GM23248 (cell line): ENCODE data around the gene RNU1-2. TPM values are rescaled to one million over a fixed set of nuclear protein-coding genes. Genes with fewer than 3 reads are reported as not detected.
A peak's percentile ranks its signal among the peaks of the same experiment; 100 is the strongest.
"Not testable (repeated sequence)": the region's sequence is repeated elsewhere in the genome, so short reads cannot be mapped to it uniquely, and the experiment has no call there.

Experiments
- DNase-seq: peaks from one replicate; pipeline ENCODE4 v3.0.0-alpha.2; 2015
- H2AFZ ChIP-seq: fragments of 200-600 bp; sonication (generic); 2 replicates; pipeline ENCODE4 v1.6.1; 2016; ENCODE audit warnings: antibody characterized with exemption
- H3F3A ChIP-seq: fragments of 200-600 bp; sonication (generic); 2 replicates; pipeline ENCODE4 v1.6.1; 2016; ENCODE audit warnings: mild to moderate bottlenecking, antibody characterized with exemption, mixed run types; ENCODE audit not compliant: insufficient read depth
- H3K27ac ChIP-seq: fragments of 200-600 bp; sonication (generic); 2 replicates; pipeline ENCODE4 v1.5.1; 2016; ENCODE audit warnings: mild to moderate bottlenecking
- H3K27me3 ChIP-seq: fragments of 200-600 bp; sonication (generic); replicated peaks from 2 replicates; pipeline ENCODE4 v1.6.1; 2016; ENCODE audit warnings: mild to moderate bottlenecking; ENCODE audit not compliant: insufficient read depth
- H3K36me3 ChIP-seq: fragments of 200-600 bp; sonication (generic); 2 replicates; pipeline ENCODE4 v1.6.1; 2016; ENCODE audit warnings: low read depth, mild to moderate bottlenecking
- H3K4me1 ChIP-seq: fragments of 200-600 bp; sonication (generic); 2 replicates; pipeline ENCODE4 v1.6.1; 2016; ENCODE audit warnings: mild to moderate bottlenecking; ENCODE audit not compliant: insufficient read depth
- H3K4me2 ChIP-seq: fragments of 200-600 bp; sonication (generic); one replicate; pipeline ENCODE4 v1.6.1; 2016; ENCODE audit warnings: mild to moderate bottlenecking; ENCODE audit not compliant: unreplicated experiment
- H3K4me3 ChIP-seq: fragments of 200-600 bp; sonication (generic); 2 replicates; pipeline ENCODE4 v1.5.1; 2016; ENCODE audit warnings: mild to moderate bottlenecking
- H3K79me2 ChIP-seq: fragments of 200-600 bp; sonication (generic); 2 replicates; pipeline ENCODE4 v1.6.1; 2016; ENCODE audit warnings: mild to moderate bottlenecking; ENCODE audit not compliant: insufficient read depth
- H3K9ac ChIP-seq: fragments of 200-600 bp; sonication (generic); 2 replicates; pipeline ENCODE4 v1.6.1; 2016; ENCODE audit warnings: mild to moderate bottlenecking
- H3K9me2 ChIP-seq: fragments of 200-600 bp; sonication (generic); 2 replicates; pipeline ENCODE4 v1.6.1; 2016; ENCODE audit warnings: mixed run types, mild to moderate bottlenecking, moderate library complexity; ENCODE audit not compliant: insufficient read depth
- H3K9me3 ChIP-seq: fragments of 200-600 bp; sonication (generic); one replicate; pipeline ENCODE4 v1.6.1; 2017; ENCODE audit warnings: low read depth
- H4K20me1 ChIP-seq: fragments of 200-600 bp; sonication (generic); 2 replicates; pipeline ENCODE4 v1.6.0; 2016; ENCODE audit not compliant: insufficient read depth
- EZH2 ChIP-seq: fragments of 200-600 bp; sonication (generic); IDR thresholded peaks from 2 replicates; pipeline ENCODE4 v1.6.1; 2018; ENCODE audit warnings: antibody characterized with exemption, mild to moderate bottlenecking; ENCODE audit not compliant: insufficient read depth, poor library complexity, severe bottlenecking
- EZH2phosphoT487 ChIP-seq: fragments of 200-600 bp; sonication (generic); IDR thresholded peaks from 2 replicates; pipeline ENCODE4 v1.6.1; 2018; ENCODE audit warnings: antibody characterized with exemption, moderate library complexity, mild to moderate bottlenecking, low read depth; ENCODE audit not compliant: insufficient read depth
- WGBS, 2 experiments: methylation state at CpG; one replicate each; pipeline ENCODE4 v1.1.6; 2015 to 2017; ENCODE audit warnings: low lambda C conversion rate in 2 of 2, low coverage in 1 of 2; ENCODE audit errors: missing lambda C conversion rate in 2 of 2; 5-methylcytosine and 5-hydroxymethylcytosine counted together
- in situ Hi-C: fragments of 300-500 bp; cut with MboI; formaldehyde crosslinking; loops from 2 replicates; pipeline ENCODE4 v1.15.0; 2020
- polyA plus RNA-seq: library from polyadenylated mRNA; unstranded; fragments of >200 nt; fragmentation: Nextera tagmentation; extraction: Ambion mirVana; gene quantifications from 2 replicates; pipeline ENCODE4 v1.2.1, GENCODE V29; 2016
- total RNA-seq: library from RNA; depleted of rRNA; stranded (reverse); fragments of >200 nt; shearing (Covaris generic); gene quantifications from 2 replicates; pipeline ENCODE4 v1.2.3, GENCODE V29; 2014

The RNU1-2 gene
- total and polyA plus RNA-seq, 2 experiments from 2014 or later, result not detected

- Histone ChIP-seq H3K9me2 (no peaks in the 10 kb centered on the region), H3K27me3 (no peaks in the 10 kb centered on the region; the same call in 1 of the 2 replicates), H3K4me1 (no peaks in the 10 kb centered on the region), H3K79me2 (no peaks in the 10 kb centered on the region), H4K20me1 (no peaks in the 10 kb centered on the region), H3K27ac (no peak overlapping the region), H3F3A (no peaks in the 10 kb centered on the region), H3K36me3 (no peaks in the 10 kb centered on the region), H2AFZ (no peak overlapping the region), H3K4me2 (no peak overlapping the region), H3K9me3 (no peaks in the 10 kb centered on the region), H3K4me3 (no peak overlapping the region), H3K9ac (no peak overlapping the region)
- TF ChIP-seq EZH2 (no peak), EZH2phosphoT487 (no peak)
- in situ Hi-C loops, result no loop called here
- WGBS, 2 experiments, result 71 to 74% methylated on average over 14 of the region's 14 CpGs
- DNase-seq, result no peak
These were observed 31.5 kb downstream of the RNU1-2 start for GRCh38 chr1:16927256-16927655.

GRCh38 chr1:16927711-16928485 is 32.1 kb downstream of the RNU1-2 start:
- H3K79me2 ChIP-seq, result no peaks in the 10 kb centered on the region
- no peaks in the 10 kb centered on the region for H3K9me3 ChIP-seq
- H3K4me3 ChIP-seq, result no peak overlapping the region
- no peaks in the 10 kb centered on the region for H3K9me2 ChIP-seq
- H3F3A ChIP-seq, result no peaks in the 10 kb centered on the region
- no peak overlapping the region for H3K27ac ChIP-seq
- no peak overlapping the region for H3K4me2 ChIP-seq
- no peak overlapping the region for H3K9ac ChIP-seq
- in situ Hi-C loops, result no loop called here
- no peaks in the 10 kb centered on the region for H3K36me3 ChIP-seq
- H4K20me1 ChIP-seq, result no peaks in the 10 kb centered on the region
- 77 to 78% methylated on average over 13 of the region's 13 CpGs for WGBS, 2 experiments
- no peak for TF ChIP-seq EZH2
- no peak for TF ChIP-seq EZH2phosphoT487
- H3K4me1 ChIP-seq, result no peaks in the 10 kb centered on the region
- no peaks in the 10 kb centered on the region; the same call in 1 of the 2 replicates for H3K27me3 ChIP-seq
- no peak for DNase-seq
- H2AFZ ChIP-seq, result no peak overlapping the region

GRCh38 chr1:16929146-16930041 is 33.6 kb downstream of the RNU1-2 start:
- H3K9ac ChIP-seq, H3K27ac ChIP-seq, DNase-seq, H3F3A ChIP-seq, H4K20me1 ChIP-seq, H3K9me2 ChIP-seq, H3K27me3 ChIP-seq, in situ Hi-C loops, H3K4me2 ChIP-seq, H3K79me2 ChIP-seq, H3K36me3 ChIP-seq, H3K4me3 ChIP-seq, H2AFZ ChIP-seq, H3K9me3 ChIP-seq, H3K4me1 ChIP-seq: not testable (repeated sequence)
- 79 to 80% methylated on average over 23 to 24 of the region's 24 CpGs for WGBS, 2 experiments

- H3K4me3 ChIP-seq, H3K27ac ChIP-seq, H3K9me2 ChIP-seq, H3K36me3 ChIP-seq, H3K9ac ChIP-seq, H3K27me3 ChIP-seq, H3K4me2 ChIP-seq, H3K4me1 ChIP-seq, in situ Hi-C loops, H3K79me2 ChIP-seq, H4K20me1 ChIP-seq, H3F3A ChIP-seq, H2AFZ ChIP-seq, H3K9me3 ChIP-seq: not testable (repeated sequence)
- WGBS, 2 experiments, result 76 to 81% methylated on average over 18 of the region's 18 CpGs
- peak; percentile 36 for DNase-seq
These were observed 35.6 kb downstream of the RNU1-2 start for GRCh38 chr1:16931206-16931934.

- H3K9me2 ChIP-seq, result not testable (repeated sequence)
These were observed 38.2 kb downstream of the RNU1-2 start for GRCh38 chr1:16933945-16934344.

GRCh38 chr1:16936580-16936979 is 40.8 kb downstream of the RNU1-2 start:
- H3K27me3 ChIP-seq, DNase-seq, H3F3A ChIP-seq, H3K27ac ChIP-seq, H2AFZ ChIP-seq, H3K4me2 ChIP-seq, H3K4me1 ChIP-seq, H4K20me1 ChIP-seq, H3K9ac ChIP-seq, H3K9me2 ChIP-seq, H3K79me2 ChIP-seq, H3K9me3 ChIP-seq, H3K4me3 ChIP-seq, H3K36me3 ChIP-seq, in situ Hi-C loops: not testable (repeated sequence)
- WGBS, 2 experiments, result 81 to 82% methylated on average over 16 of the region's 16 CpGs

More at GRCh38 chr1:16933945-16934344, 38.2 kb downstream of the RNU1-2 start:
- H3K4me1 ChIP-seq, in situ Hi-C loops, H3K36me3 ChIP-seq, H3K79me2 ChIP-seq, H3K4me3 ChIP-seq, H4K20me1 ChIP-seq, H2AFZ ChIP-seq, H3K27ac ChIP-seq, H3K9ac ChIP-seq, DNase-seq, H3K4me2 ChIP-seq, H3K9me3 ChIP-seq, H3K27me3 ChIP-seq, H3F3A ChIP-seq: not testable (repeated sequence)
